HG02678 (cell line): ENCODE data around the gene ABCE1.
A peak's percentile ranks its signal among the peaks of the same experiment; 100 is the strongest.
"Not testable (repeated sequence)": the region's sequence is repeated elsewhere in the genome, so short reads cannot be mapped to it uniquely, and the experiment has no call there.

ENCODE experiments used
- ATAC-seq: cut with Tn5 transposase; IDR thresholded peaks from one replicate; pipeline ENCODE4 v1.9.1; 2021; ENCODE audit warnings: mild to moderate bottlenecking, moderate library complexity; ENCODE audit not compliant: unreplicated experiment

Gene ABCE1

DNA sequence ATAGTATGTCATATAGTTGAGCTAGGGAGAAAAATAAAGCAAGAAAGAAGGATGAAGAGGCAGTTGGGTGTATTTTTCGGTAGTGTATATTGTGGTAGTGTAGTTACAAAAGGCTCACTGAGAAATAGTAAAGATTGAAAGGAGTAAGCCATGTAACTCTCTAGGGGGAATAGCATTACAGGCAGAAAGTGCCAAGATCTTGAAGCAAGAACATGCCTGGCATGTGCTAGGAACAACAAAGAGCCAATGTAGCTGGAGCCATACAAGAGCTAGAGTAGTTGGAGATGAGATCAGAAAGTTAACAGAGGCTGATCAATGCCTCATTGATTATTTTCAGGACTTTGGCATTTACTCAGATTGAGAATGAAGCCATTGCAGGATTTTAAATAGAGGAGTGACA is 3.0 kb downstream of the ABCE1 start:
- ATAC-seq, result no peak

GRCh38 chr4:145102619-145103018 is 4.5 kb downstream of the ABCE1 start:
- no peak for ATAC-seq

DNA sequence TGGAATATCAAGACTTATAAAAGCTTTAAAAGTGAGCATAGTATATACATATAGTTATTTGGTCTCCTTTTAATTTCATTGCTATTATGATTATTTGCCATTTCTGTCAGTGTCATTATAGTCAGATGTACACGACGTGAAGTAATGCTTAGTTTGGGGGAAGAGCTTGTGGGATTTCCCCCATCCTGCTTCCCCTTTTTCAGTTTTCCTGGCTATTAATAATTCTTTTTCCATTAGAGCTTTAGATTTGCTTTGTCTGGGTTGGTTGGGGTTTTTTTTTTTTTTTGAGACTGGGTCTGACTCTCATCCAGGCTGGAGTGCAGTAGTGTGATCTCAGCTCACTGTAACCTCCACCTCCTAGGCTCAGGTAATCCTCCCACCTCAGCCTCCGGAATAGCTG is 5.4 kb downstream of the ABCE1 start:
- ATAC-seq, result no peak

GRCh38 chr4:145107126-145107525 is 9.0 kb downstream of the ABCE1 start:
- no peak for ATAC-seq

DNA sequence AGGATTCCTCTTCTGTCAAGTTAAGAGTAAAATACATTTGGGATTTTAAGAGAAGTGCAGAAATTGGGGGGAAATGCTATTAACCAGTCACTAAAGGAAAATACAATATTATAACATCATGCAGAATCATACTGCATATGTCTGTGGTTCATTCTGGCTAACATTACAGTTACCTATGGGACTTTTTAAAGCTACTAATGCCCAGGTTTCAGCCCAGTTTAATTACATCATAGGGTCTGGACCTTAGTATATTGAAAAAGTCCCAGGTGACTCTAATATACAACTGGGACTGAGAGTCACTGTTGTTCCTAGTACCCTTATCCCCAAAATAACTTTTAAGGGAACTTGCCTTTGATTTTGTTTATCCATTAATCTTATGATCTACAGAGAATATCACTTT is 10.0 kb downstream of the ABCE1 start:
- no peak for ATAC-seq

GRCh38 chr4:145125396-145125795 is 27.3 kb downstream of the ABCE1 start:
- no peak for ATAC-seq

DNA sequence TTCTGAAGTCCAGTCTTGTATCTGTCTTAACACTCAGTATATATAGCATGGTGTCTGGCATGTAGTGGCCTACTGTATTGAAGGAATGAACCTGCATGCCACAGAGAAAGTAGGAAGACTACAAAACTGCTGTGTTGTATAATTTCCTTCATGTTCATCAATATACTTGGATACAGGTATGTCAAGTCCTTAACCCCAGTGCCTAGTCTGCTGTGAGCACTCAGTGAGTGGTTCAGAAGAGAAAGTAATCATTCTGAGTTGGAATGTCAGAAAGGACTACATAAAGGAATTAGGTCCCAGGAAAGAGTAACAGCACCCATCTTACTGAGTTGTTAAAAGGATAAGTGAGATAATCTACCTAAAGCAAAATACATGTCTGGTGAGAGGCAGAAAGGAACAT is 32.0 kb downstream of the ABCE1 start:
- ATAC-seq, result no peak

DNA sequence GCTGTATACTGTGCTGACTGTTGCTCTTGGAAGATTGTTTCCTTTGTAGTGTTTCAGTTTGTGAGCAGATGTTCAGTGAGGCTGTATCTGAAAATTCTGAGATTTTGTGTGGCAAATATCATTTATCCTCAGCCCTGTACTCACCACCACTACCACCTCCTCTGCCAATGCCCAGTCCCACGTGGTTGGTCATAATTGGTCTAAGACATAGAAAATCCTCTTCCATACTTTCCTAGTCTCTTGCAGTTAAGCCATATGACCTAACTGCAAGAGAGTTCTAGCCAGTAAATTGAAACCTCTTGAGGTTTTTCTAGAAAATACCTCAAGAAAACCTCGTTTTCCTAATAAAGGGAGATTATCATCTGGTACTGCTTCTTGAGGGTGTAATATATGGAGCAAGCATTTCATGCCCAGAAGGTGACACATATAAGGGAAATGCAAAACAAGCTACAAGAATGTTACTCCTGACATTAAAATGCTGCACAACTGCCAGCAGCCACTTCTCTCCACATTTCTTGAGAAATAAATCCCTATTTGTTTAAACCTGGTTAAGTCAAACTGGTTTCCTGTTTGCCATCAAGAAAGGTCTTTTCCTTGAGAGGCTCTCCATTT is 32.8 kb downstream of the ABCE1 start:
- no peak for ATAC-seq

- no peak for ATAC-seq
Measured at GRCh38 chr4:145131848-145132247, 33.7 kb downstream of the ABCE1 start.

GRCh38 chr4:145132511-145133098 is 34.5 kb downstream of the ABCE1 start:
- peak; percentile 84 for ATAC-seq

DNA sequence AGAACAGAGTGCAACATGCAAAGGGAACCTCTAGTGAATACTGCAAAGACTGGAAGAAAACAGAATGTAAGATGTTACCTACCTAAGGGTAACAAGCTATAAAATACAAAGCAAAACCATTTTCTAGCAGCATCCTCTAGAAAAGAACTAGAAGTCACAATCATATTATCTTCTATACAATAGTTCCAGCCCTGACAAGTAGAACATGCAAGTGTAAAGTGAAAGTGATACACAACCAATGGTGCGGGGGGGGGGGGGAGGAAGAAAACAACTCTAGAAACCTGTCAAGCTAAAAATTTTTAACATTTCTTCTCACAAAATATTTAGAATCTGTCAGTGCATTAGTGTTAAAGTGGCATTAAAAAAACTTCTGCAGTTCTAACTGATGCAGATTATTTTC is 38.1 kb downstream of the ABCE1 start:
- not testable (repeated sequence) for ATAC-seq

DNA sequence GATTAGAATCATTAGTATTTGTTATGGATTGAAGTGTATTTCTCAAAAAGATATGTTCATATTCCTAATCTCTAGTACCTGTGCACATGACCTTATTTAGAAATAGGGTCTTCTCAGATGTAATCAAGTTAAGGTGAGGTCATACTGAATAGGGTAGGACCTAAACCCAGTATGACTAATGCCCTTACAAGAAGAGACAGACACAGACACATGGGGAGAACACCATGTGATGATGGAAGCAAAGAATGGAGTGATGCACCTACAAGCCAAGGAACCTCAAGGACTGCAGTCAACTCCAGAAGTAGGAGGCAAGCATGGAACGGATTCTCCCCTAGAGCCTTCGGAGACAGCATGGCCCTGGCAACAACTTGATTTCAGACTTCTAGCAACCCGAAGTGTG is 50.9 kb downstream of the ABCE1 start:
- ATAC-seq, result no peak

GRCh38 chr4:145153181-145153903 is 55.2 kb downstream of the ABCE1 start:
- no peak for ATAC-seq

GRCh38 chr4:145153904-145154298 is 55.8 kb downstream of the ABCE1 start:
- ATAC-seq, result peak; percentile 52

GRCh38 chr4:145154573-145154972 is 56.5 kb downstream of the ABCE1 start:
- ATAC-seq, result peak; percentile 74

DNA sequence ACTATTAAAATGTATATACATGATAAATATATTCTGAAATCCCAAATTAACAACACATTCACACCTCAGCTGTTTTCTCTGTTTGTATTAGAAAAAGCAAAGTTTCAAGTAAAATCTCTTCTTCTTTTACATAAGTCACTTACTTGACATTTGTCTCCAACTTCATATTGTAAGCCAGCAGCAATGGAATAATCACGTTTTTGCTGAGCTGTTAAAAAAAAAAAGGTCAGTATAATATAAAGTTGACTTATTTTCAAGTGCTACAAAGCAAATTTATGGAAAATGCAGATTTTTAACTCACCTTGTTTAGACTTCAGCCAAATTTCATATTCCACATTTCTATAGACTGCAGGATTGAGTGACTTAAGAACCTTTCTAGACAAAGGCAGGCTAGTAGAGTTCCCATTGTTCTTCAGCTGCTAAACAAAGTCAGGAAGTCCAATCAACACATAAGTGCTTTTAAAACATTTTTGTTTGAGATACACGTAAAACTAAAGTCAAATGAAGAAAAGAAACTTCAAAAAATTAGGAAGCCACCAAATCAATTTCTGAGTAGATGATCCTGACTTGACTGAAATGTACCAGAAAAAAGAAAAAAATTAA is 57.3 kb downstream of the ABCE1 start:
- ATAC-seq, result no peak

GRCh38 chr4:145156986-145157385 is 58.9 kb downstream of the ABCE1 start:
- no peak for ATAC-seq

DNA sequence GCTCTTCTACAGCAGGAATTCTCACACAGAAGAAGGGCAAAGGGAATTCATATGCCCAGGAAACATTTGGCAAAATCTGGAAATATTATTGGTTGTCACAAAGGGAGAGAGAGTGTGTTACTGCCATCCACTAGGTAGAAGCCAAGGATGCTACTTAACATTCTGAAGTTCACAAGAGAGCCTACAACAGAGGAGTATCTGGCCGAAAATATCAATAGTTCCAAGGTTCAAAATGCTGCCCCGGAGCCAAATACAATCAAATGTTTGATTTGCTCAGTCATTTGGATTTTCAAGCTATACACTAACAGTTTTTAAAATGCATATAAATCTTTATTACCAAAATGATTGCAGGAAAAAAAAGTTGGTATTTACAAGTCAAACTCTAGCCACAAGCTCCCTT is 63.4 kb downstream of the ABCE1 start:
- ATAC-seq, result no peak

- ATAC-seq, result no peak
Measured at GRCh38 chr4:145167887-145168286, 69.8 kb downstream of the ABCE1 start.

GRCh38 chr4:145168581-145169187 is 70.6 kb downstream of the ABCE1 start:
- no peak for ATAC-seq

GRCh38 chr4:145170223-145170622 is 72.1 kb downstream of the ABCE1 start:
- no peak for ATAC-seq

DNA sequence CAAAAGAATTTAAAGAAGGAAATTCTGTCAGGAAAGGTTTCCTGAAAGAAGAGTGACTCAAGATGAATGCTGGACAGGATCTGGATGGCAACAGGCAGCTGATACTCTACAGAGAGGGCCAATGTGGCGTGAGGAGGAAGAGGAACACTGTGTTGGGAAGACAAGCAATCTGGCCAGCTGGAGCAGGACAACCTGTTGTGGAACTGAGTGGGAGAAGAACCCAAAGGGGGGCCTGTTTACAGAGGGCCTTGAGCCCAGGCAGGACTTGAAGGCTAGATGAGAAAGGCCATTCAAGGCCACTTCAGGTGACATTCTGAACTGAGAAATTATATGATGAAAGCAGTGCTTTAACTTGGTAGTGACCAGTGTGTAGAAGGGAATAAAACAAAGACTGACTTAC is 73.8 kb downstream of the ABCE1 start:
- ATAC-seq, result no peak
